A549 (cell line): ENCODE results near the gene MARF1. TPM values are rescaled to one million over a fixed set of nuclear protein-coding genes. Genes with fewer than 3 reads are reported as not detected.

Experiments used
- ATAC-seq, 2 experiments: fragments of 200-7000 bp in 1 of 2; fragments of >200 bp in 1 of 2; cut with Nextera tagmentation in 1 of 2; cut with Tn5 transposase in 1 of 2; 3 replicates each; pipeline versions ENCODE4 v1.8.0 to v1.9.1; 2018 to 2020; ENCODE audit warnings: mild to moderate bottlenecking in 1 of 2, moderate library complexity in 1 of 2
- CTCF ChIA-PET: fragments of 300-600 bp; sonication (Branson Sonifier 250); formaldehyde crosslinking; extraction: SDS; loops from one replicate; lab custom pipeline; 2021; ENCODE audit warnings: antibody characterized with exemption, inconsistent platforms; lab: Yijun Ruan, JAX
- POLR2A ChIA-PET: fragments of 350-600 bp; formaldehyde crosslinking; extraction: SDS; loops from one replicate; lab custom pipeline; 2021; ENCODE audit warnings: antibody characterized with exemption, inconsistent platforms; lab: Yijun Ruan, JAX
- DNase-seq, 2 experiments: peaks; one replicate each; pipeline versions ENCODE4 v3.0.0 to v3.0.0-alpha.2; 2011 to 2016; ENCODE audit warnings: low read depth in 1 of 2, low spot score in 1 of 2
- FAIRE-seq: peaks from 2 replicates; lab custom pipeline; 2011; peaks lifted over from hg19 to GRCh38; lab: Jason Lieb, UNC
- H3K27ac ChIP-seq, 2 experiments: fragments of >200 bp; sonication (Bioruptor Twin); formaldehyde crosslinking; 3 replicates each; pipeline ENCODE4 v1.5.1; 2016 to 2017
- H3K4me1 ChIP-seq: fragments of >200 bp; sonication (Bioruptor Twin); formaldehyde crosslinking; 3 replicates; pipeline ENCODE4 v1.6.1; 2016
- H3K4me2 ChIP-seq: fragments of >200 bp; sonication (Bioruptor Twin); formaldehyde crosslinking; 3 replicates; pipeline ENCODE4 v1.6.1; 2016
- H3K4me3 ChIP-seq: fragments of >200 bp; sonication (Bioruptor Twin); formaldehyde crosslinking; 3 replicates; pipeline ENCODE4 v1.5.1; 2016
- H3K9me3 ChIP-seq: fragments of >200 bp; sonication (Bioruptor Twin); formaldehyde crosslinking; 3 replicates; pipeline ENCODE4 v1.6.1; 2016
- CEBPB ChIP-seq, 2 experiments: fragments of >200 bp in 1 of 2; sonication (Bioruptor Twin) in 1 of 2; formaldehyde crosslinking in 1 of 2; IDR thresholded peaks; 2 replicates each; pipeline ENCODE4 v1.6.1; 2012 to 2016
- CHD2 ChIP-seq: fragments of 150-350 bp; IDR thresholded peaks from 2 replicates; pipeline ENCODE4 v1.6.1; 2014; ENCODE audit warnings: low read length; ENCODE audit not compliant: partially characterized antibody
- E2F6 ChIP-seq: IDR thresholded peaks from 2 replicates; pipeline ENCODE4 v1.6.1; 2012; ENCODE audit warnings: low read depth, borderline replicate concordance
- ELK1 ChIP-seq: fragments of 150-350 bp; IDR thresholded peaks from 2 replicates; pipeline ENCODE4 v1.6.1; 2014; ENCODE audit warnings: low read depth, mild to moderate bottlenecking, low read length
- EP300 ChIP-seq, 2 experiments: fragments of >200 bp; sonication (Bioruptor Twin); formaldehyde crosslinking; IDR thresholded peaks; 2 replicates in 1 of 2; 3 replicates in 1 of 2; pipeline ENCODE4 v1.6.1; 2016 to 2017
- FOSB ChIP-seq: fragments of 250-450 bp; sonication (Bioruptor Pico); IDR thresholded peaks from 2 replicates; pipeline ENCODE4 v1.5.0; 2020; ENCODE audit warnings: mild to moderate bottlenecking, moderate library complexity
- FOXS1 ChIP-seq: fragments of 250-450 bp; sonication (Bioruptor Pico); IDR thresholded peaks from 2 replicates; pipeline ENCODE4 v1.5.0; 2020; ENCODE audit warnings: mild to moderate bottlenecking, moderate library complexity
- HEYL ChIP-seq: fragments of 250-450 bp; sonication (Bioruptor Pico); IDR thresholded peaks from 2 replicates; pipeline ENCODE4 v1.8.0; 2021; ENCODE audit warnings: mild to moderate bottlenecking, moderate library complexity
- HOXB13 ChIP-seq: fragments of 250-450 bp; sonication (Bioruptor Pico); IDR thresholded peaks from 2 replicates; pipeline ENCODE4 v1.5.0; 2020; ENCODE audit warnings: low read depth, mild to moderate bottlenecking, moderate library complexity
- KDM1A ChIP-seq: fragments of 200-600 bp; sonication (generic); IDR thresholded peaks from 2 replicates; pipeline ENCODE4 v1.6.1; 2016; ENCODE audit warnings: low read depth, mild to moderate bottlenecking
- KDM5A ChIP-seq: fragments of 200-600 bp; sonication (generic); IDR thresholded peaks from 2 replicates; pipeline ENCODE4 v1.6.1; 2016; ENCODE audit warnings: antibody characterized with exemption, mild to moderate bottlenecking
- NPAS2 ChIP-seq: fragments of 250-450 bp; sonication (Bioruptor Pico); IDR thresholded peaks from 2 replicates; pipeline ENCODE4 v1.8.0; 2022; ENCODE audit warnings: mild to moderate bottlenecking, moderate library complexity, borderline replicate concordance
- RFX5 ChIP-seq: fragments of 450-650 bp; IDR thresholded peaks from 2 replicates; pipeline ENCODE4 v1.7.1; 2014; ENCODE audit warnings: antibody characterized with exemption, mild to moderate bottlenecking, moderate library complexity
- SMC3 ChIP-seq: fragments of >200 bp; sonication (Bioruptor Twin); formaldehyde crosslinking; IDR thresholded peaks from 3 replicates; pipeline ENCODE4 v1.6.1; 2018; ENCODE audit warnings: inconsistent platforms
- TFCP2L1 ChIP-seq: fragments of 250-450 bp; sonication (Bioruptor Pico); IDR thresholded peaks from 2 replicates; pipeline ENCODE4 v1.5.0; 2021; ENCODE audit warnings: mild to moderate bottlenecking
- TP53 ChIP-seq: fragments of 250-450 bp; sonication (Bioruptor Pico); IDR thresholded peaks from 2 replicates; pipeline ENCODE4 v1.5.0; 2021; ENCODE audit warnings: mild to moderate bottlenecking, moderate library complexity
- ZSCAN20 ChIP-seq: fragments of 250-450 bp; sonication (Bioruptor Pico); IDR thresholded peaks from 2 replicates; pipeline ENCODE4 v1.8.0; 2022; ENCODE audit warnings: mild to moderate bottlenecking, moderate library complexity
- WGBS: methylation state at CpG from one replicate; pipeline ENCODE4 v1.1.6; 2017; ENCODE audit errors: missing lambda C conversion rate; 5-methylcytosine and 5-hydroxymethylcytosine counted together
- polyA plus RNA-seq, 4 experiments: library from polyadenylated mRNA; depleted of rRNA in 3 of 4; stranded (reverse); fragments of >200 nt; fragmentation: RNase III in 1 of 4; extraction: RNeasy Plus Mini Kit Qiagen cat#74134 plus additional on column Dnase treatment in 1 of 4; gene quantifications; 2 replicates in 3 of 4; 3 replicates in 1 of 4; pipeline ENCODE4 v1.2.3, GENCODE V29; 2011 to 2017

The MARF1 gene
- polyA plus RNA-seq, 2 of the 4 experiments (the other 2 are of a cell fraction) = 11.6 to 28.2 TPM

- WGBS = 89% methylated on average over 2 of the region's 2 CpGs
- ChIA-PET POLR2A (interaction anchor here (0.7 kb wide), 1 partner anchor 12 kb away, joined by 3 read pairs; the partner anchor contains the start of gene MARF1), CTCF (no interaction called here)
- Histone ChIP-seq H3K9me3 (no peaks in the 10 kb centered on the region), H3K4me2 (no peak overlapping the region), H3K27ac (no peak overlapping the region), H3K4me1 (peaks cover 20% of the 10 kb centered on the region; the same call in 2 of the 3 replicates), H3K4me3 (no peak overlapping the region)
- no peak for DNase-seq
- TF ChIP-seq ZSCAN20 (CRISPR knock-in tag) = no peak
- no peak for TF ChIP-seq KDM1A
- no peak for TF ChIP-seq FOXS1 (CRISPR knock-in tag)
- no peak for FAIRE-seq
- no peak for ATAC-seq
Measured at GRCh38 chr16:15654591-15654990, 11.6 kb upstream of the MARF1 start.

GRCh38 chr16:15653227-15653626 is 10.3 kb upstream of the MARF1 start:
- no peak overlapping the region for H3K27ac ChIP-seq
- H3K9me3 ChIP-seq = no peaks in the 10 kb centered on the region
- 23% methylated on average over 4 of the region's 4 CpGs for WGBS
- DNase-seq = no peak
- ChIA-PET POLR2A (interaction anchor here (1.3 kb wide), 1 partner anchor 11 kb away, joined by 3 read pairs; the partner anchor contains the start of gene MARF1), CTCF (interaction anchor here (1.1 to 1.8 kb wide), 3 partner anchors 30 to 79 kb away, joined by 3 to 6 read pairs (median 3); no protein-coding TSS in a partner anchor)
- no peak for FAIRE-seq
- peak overlapping the region; percentile 15; the same call in 2 of the 3 replicates for H3K4me2 ChIP-seq
- H3K4me3 ChIP-seq = no peak overlapping the region
- H3K4me1 ChIP-seq = peaks cover 23% of the 10 kb centered on the region; the same call in 2 of the 3 replicates
- TF ChIP-seq EP300 (IDR thresholded peaks at IDR 0.05) = no peak
- no peak for TF ChIP-seq FOSB (CRISPR knock-in tag)
- no peak for TF ChIP-seq SMC3
- TF ChIP-seq NPAS2 (CRISPR knock-in tag) = no peak
- no peak for TF ChIP-seq TP53 (CRISPR knock-in tag)
- no peak for TF ChIP-seq TFCP2L1 (CRISPR knock-in tag)
- no peak for TF ChIP-seq HEYL (CRISPR knock-in tag)
- no peak for TF ChIP-seq ELK1
- no peak for TF ChIP-seq RFX5
- no peak for TF ChIP-seq ZSCAN20 (CRISPR knock-in tag)
- TF ChIP-seq KDM5A = no peak
- no peak for TF ChIP-seq CHD2
- TF ChIP-seq HOXB13 = no peak
- ATAC-seq = no peak

- WGBS = 85% methylated on average over 14 of the region's 14 CpGs
- Histone ChIP-seq H3K4me3 (no peak overlapping the region), H3K4me1 (peaks cover 23% of the 10 kb centered on the region; the same call in 2 of the 3 replicates), H3K9me3 (no peaks in the 10 kb centered on the region), H3K4me2 (peak overlapping the region; percentile 15; the same call in 2 of the 3 replicates), H3K27ac (no peak overlapping the region)
- FAIRE-seq = no peak
- TF ChIP-seq E2F6 = no peak
- TF ChIP-seq CEBPB (IDR thresholded peaks at IDR 0.05) = peak in 1 of 2 experiments; percentile 34; a peak in 1 of 4 replicates
- POLR2A ChIA-PET = interaction anchor here (1.3 kb wide), 1 partner anchor 10 kb away, joined by 3 read pairs; the partner anchor contains the start of gene MARF1
- DNase-seq = no peak
- no peak for ATAC-seq
- CTCF ChIA-PET = interaction anchor here (0.5 to 1.8 kb wide), 3 partner anchors 15 to 52 kb away, joined by 3 to 6 read pairs (median 3); no protein-coding TSS in a partner anchor
Measured at GRCh38 chr16:15652293-15653001, 9.5 kb upstream of the MARF1 start.
